ENCODE results near the gene AFDN. TPM values are rescaled to one million over a fixed set of nuclear protein-coding genes. Genes with fewer than 3 reads are reported as not detected.

AFDN gene
- total RNA-seq, 1 donor from 2014 or later = 109 TPM

GRCh38 chr6:167962711-167963110 is 136.0 kb downstream of the AFDN start:
- TF ChIP-seq CTCF (conservative IDR thresholded peaks at IDR 0.05; ENCODE audit: low read depth, low read length) = no peak
- H3K4me3 ChIP-seq (ENCODE audit: low read depth, low read length) = no peak overlapping the region
- no peak for DNase-seq (ENCODE audit: low read depth)

- no peak for TF ChIP-seq CTCF (conservative IDR thresholded peaks at IDR 0.05; ENCODE audit: low read depth, low read length)
- no peak for DNase-seq (ENCODE audit: low read depth)
- H3K4me3 ChIP-seq (ENCODE audit: low read depth, low read length) = no peak overlapping the region
Measured at GRCh38 chr6:167963589-167964057, 136.9 kb downstream of the AFDN start.

GRCh38 chr6:167965592-167966539 is 139.2 kb downstream of the AFDN start:
- no peak for TF ChIP-seq CTCF (conservative IDR thresholded peaks at IDR 0.05; ENCODE audit: low read depth, low read length)
- no peak overlapping the region for H3K4me3 ChIP-seq (ENCODE audit: low read depth, low read length)
- no peak for DNase-seq (ENCODE audit: low read depth)

GRCh38 chr6:167966540-167966905 is 139.8 kb downstream of the AFDN start:
- DNase-seq (ENCODE audit: low read depth) = no peak
- no peak for TF ChIP-seq CTCF (conservative IDR thresholded peaks at IDR 0.05; ENCODE audit: low read depth, low read length)
- H3K4me3 ChIP-seq (ENCODE audit: low read depth, low read length) = no peak overlapping the region

- no peak for DNase-seq (ENCODE audit: low read depth)
- peak; percentile 79 for TF ChIP-seq CTCF (conservative IDR thresholded peaks at IDR 0.05; ENCODE audit: low read depth, low read length)
- no peak overlapping the region for H3K4me3 ChIP-seq (ENCODE audit: low read depth, low read length)
Measured at GRCh38 chr6:167968091-167968490, 141.4 kb downstream of the AFDN start.

- TF ChIP-seq CTCF (conservative IDR thresholded peaks at IDR 0.05; ENCODE audit: low read depth, low read length) = no peak
- DNase-seq (ENCODE audit: low read depth) = no peak
- no peak overlapping the region for H3K4me3 ChIP-seq (ENCODE audit: low read depth, low read length)
Measured at GRCh38 chr6:167970230-167970629, 143.5 kb downstream of the AFDN start.

- DNase-seq (ENCODE audit: low read depth) = no peak
- no peak overlapping the region for H3K4me3 ChIP-seq (ENCODE audit: low read depth, low read length)
- TF ChIP-seq CTCF (conservative IDR thresholded peaks at IDR 0.05; ENCODE audit: low read depth, low read length) = no peak
Measured at GRCh38 chr6:167972193-167972592, 145.5 kb downstream of the AFDN start.
